ENCODE data around the gene KRTAP29-1.

DNA sequence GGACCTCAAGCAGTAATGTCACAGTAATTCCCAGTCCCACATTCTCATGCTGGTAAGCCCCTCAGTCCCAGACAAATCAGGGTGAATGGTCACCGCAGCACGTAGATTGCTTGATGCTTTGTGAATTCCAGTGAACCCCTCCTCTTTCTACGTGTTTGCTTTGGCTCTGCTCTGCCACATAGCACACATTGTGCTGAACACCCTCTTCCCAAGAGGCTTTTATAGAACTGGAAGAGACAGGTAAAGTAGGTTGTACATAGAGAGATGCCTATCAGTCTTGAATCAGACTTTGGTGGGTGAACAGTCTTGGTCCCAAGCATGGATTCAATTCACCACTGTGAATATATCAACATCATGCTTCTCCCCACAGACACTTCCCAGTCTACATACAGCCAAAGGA, 38.1 kb downstream of the KRTAP29-1 start:
- TF ChIP-seq, protein P1, sequence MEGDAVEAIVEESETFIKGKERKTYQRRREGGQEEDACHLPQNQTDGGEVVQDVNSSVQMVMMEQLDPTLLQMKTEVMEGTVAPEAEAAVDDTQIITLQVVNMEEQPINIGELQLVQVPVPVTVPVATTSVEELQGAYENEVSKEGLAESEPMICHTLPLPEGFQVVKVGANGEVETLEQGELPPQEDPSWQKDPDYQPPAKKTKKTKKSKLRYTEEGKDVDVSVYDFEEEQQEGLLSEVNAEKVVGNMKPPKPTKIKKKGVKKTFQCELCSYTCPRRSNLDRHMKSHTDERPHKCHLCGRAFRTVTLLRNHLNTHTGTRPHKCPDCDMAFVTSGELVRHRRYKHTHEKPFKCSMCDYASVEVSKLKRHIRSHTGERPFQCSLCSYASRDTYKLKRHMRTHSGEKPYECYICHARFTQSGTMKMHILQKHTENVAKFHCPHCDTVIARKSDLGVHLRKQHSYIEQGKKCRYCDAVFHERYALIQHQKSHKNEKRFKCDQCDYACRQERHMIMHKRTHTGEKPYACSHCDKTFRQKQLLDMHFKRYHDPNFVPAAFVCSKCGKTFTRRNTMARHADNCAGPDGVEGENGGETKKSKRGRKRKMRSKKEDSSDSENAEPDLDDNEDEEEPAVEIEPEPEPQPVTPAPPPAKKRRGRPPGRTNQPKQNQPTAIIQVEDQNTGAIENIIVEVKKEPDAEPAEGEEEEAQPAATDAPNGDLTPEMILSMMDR (IDR thresholded peaks at IDR 0.05): no peak
- TF ChIP-seq POLR2A (IDR thresholded peaks at IDR 0.05): no peak
- TF ChIP-seq POLR2AphosphoS5 (IDR thresholded peaks at IDR 0.05): no peak
